SK-N-SH treated with all-trans-retinoic acid at 6 μM for 48 hours (cell line): ENCODE measurements around the gene KERA.

Source experiments
- BACH2 ChIP-seq: fragments of 250-450 bp; sonication (Bioruptor Pico); IDR thresholded peaks from 2 replicates; pipeline ENCODE4 v1.9.0; 2021; ENCODE audit warnings: mild to moderate bottlenecking, borderline replicate concordance
- CSRNP3 ChIP-seq: fragments of 250-450 bp; sonication (Bioruptor Pico); IDR thresholded peaks from 2 replicates; pipeline ENCODE4 v1.5.1; 2021; ENCODE audit warnings: mild to moderate bottlenecking, moderate library complexity
- RARB ChIP-seq: fragments of 250-450 bp; sonication (Bioruptor Pico); IDR thresholded peaks from 2 replicates; pipeline ENCODE4 v1.8.0; 2021; ENCODE audit warnings: mild to moderate bottlenecking, moderate library complexity
- ZFP3 ChIP-seq: fragments of 250-450 bp; sonication (Bioruptor Pico); IDR thresholded peaks from 2 replicates; pipeline ENCODE4 v1.5.0; 2020; ENCODE audit warnings: mild to moderate bottlenecking, moderate library complexity
- ZNF70 ChIP-seq: fragments of 450-650 bp; formaldehyde crosslinking; IDR thresholded peaks from 2 replicates; pipeline ENCODE4 v1.5.0; 2020; ENCODE audit warnings: mild to moderate bottlenecking, moderate library complexity
- TF ChIP-seq, protein P1 (sequence below): fragments of 250-450 bp; sonication (Bioruptor Pico); IDR thresholded peaks from 2 replicates; pipeline ENCODE4 v1.5.0; 2020; ENCODE audit warnings: mild to moderate bottlenecking, moderate library complexity

- TF ChIP-seq BACH2 (CRISPR knock-in tag): no peak
- TF ChIP-seq CSRNP3 (CRISPR knock-in tag): no peak
- TF ChIP-seq ZFP3 (CRISPR knock-in tag): no peak
- TF ChIP-seq RARB: no peak
- TF ChIP-seq ZNF70 (CRISPR knock-in tag): no peak
- TF ChIP-seq, protein P1, sequence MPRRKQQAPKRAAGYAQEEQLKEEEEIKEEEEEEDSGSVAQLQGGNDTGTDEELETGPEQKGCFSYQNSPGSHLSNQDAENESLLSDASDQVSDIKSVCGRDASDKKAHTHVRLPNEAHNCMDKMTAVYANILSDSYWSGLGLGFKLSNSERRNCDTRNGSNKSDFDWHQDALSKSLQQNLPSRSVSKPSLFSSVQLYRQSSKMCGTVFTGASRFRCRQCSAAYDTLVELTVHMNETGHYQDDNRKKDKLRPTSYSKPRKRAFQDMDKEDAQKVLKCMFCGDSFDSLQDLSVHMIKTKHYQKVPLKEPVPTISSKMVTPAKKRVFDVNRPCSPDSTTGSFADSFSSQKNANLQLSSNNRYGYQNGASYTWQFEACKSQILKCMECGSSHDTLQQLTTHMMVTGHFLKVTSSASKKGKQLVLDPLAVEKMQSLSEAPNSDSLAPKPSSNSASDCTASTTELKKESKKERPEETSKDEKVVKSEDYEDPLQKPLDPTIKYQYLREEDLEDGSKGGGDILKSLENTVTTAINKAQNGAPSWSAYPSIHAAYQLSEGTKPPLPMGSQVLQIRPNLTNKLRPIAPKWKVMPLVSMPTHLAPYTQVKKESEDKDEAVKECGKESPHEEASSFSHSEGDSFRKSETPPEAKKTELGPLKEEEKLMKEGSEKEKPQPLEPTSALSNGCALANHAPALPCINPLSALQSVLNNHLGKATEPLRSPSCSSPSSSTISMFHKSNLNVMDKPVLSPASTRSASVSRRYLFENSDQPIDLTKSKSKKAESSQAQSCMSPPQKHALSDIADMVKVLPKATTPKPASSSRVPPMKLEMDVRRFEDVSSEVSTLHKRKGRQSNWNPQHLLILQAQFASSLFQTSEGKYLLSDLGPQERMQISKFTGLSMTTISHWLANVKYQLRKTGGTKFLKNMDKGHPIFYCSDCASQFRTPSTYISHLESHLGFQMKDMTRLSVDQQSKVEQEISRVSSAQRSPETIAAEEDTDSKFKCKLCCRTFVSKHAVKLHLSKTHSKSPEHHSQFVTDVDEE (CRISPR knock-in tag): no peak
These were observed 22.2 kb upstream of the KERA start for GRCh38 chr12:91080041-91080440.
